OCI-LY3 (cell line): Measurements from ENCODE around the gene FLNB.

Source experiments
- H2AFZ ChIP-seq: fragments of 200-600, 300-600 bp; shearing (Covaris generic); 2 replicates; pipeline ENCODE4 v1.6.0; 2014; ENCODE audit warnings: antibody characterized with exemption, low read depth, low read length
- H3K27ac ChIP-seq: fragments of 200-600, 300-600 bp; sonication (generic); 2 replicates; pipeline ENCODE4 v1.5.1; 2014; ENCODE audit warnings: mild to moderate bottlenecking, low read length, moderate library complexity, mixed read lengths
- H3K27me3 ChIP-seq: fragments of 200-600, 300-600 bp; sonication (generic); 2 replicates; pipeline ENCODE4 v1.6.1; 2014; ENCODE audit warnings: low read depth, low read length, mixed read lengths
- H3K36me3 ChIP-seq: fragments of 200-600, 300-600 bp; sonication (generic); replicated peaks from 2 replicates; pipeline ENCODE3; 2014; ENCODE audit warnings: low read depth, low read length, mixed read lengths
- H3K4me1 ChIP-seq: fragments of 300-600, 200-600 bp; sonication (generic); 2 replicates; pipeline ENCODE4 v1.6.1; 2014; ENCODE audit warnings: low read length, mixed read lengths
- H3K4me2 ChIP-seq: fragments of 200-600, 300-600 bp; sonication (generic); 2 replicates; pipeline ENCODE4 v1.6.1; 2014; ENCODE audit warnings: low read length, mixed read lengths
- H3K4me3 ChIP-seq: fragments of 300-600, 200-600 bp; sonication (generic); 2 replicates; pipeline ENCODE4 v1.5.1; 2014; ENCODE audit warnings: antibody characterized with exemption, mild to moderate bottlenecking, low read length, moderate library complexity
- H3K79me2 ChIP-seq: fragments of 300-600, 200-600 bp; shearing (Covaris generic); 2 replicates; pipeline ENCODE4 v1.6.1; 2014; ENCODE audit warnings: mild to moderate bottlenecking, low read length, mixed read lengths
- H3K9ac ChIP-seq: fragments of 300-600, 200-600 bp; shearing (Covaris generic); 2 replicates; pipeline ENCODE4 v1.6.0; 2014; ENCODE audit warnings: mild to moderate bottlenecking, low read length, moderate library complexity
- H3K9me3 ChIP-seq: fragments of 200-600, 300-600 bp; shearing (Covaris generic); 2 replicates; pipeline ENCODE4 v1.6.1; 2014; ENCODE audit warnings: low read length, mixed read lengths; ENCODE audit not compliant: insufficient read depth
- H4K20me1 ChIP-seq: fragments of 200-600, 300-600 bp; sonication (generic); 2 replicates; pipeline ENCODE4 v1.6.1; 2016; ENCODE audit warnings: low read length, mixed read lengths; ENCODE audit not compliant: insufficient read depth
- EZH2phosphoT487 ChIP-seq: fragments of 200-600 bp; shearing (Covaris generic); IDR thresholded peaks from 2 replicates; pipeline ENCODE4 v1.6.1; 2018; ENCODE audit warnings: antibody characterized with exemption, mixed run types, low read depth
- TF ChIP-seq, protein P1 (sequence below): fragments of 200-600, 300-600 bp; sonication (generic); IDR thresholded peaks from 2 replicates; pipeline ENCODE4 v1.5.1; 2014; ENCODE audit warnings: antibody characterized with exemption, low read length, low read depth

Gene FLNB

DNA sequence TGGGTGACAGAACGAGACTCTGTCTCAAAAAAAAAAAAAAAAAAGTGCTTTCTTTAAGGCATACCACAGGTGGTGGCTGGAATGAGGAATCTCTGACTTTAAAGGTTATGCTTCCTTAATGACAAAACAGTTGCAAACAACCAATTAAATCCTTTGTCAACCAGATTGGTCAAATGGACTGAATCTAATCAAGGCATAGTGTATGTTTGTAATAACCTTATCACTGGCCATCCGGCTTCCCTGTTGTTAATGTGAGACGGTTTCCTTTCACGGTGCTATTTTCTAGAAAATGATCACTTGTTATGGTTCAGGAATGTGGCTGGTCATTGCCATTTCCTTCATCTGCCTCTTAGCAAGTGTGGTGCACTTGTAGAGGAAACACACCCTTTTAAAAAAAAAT lies 75.9 kb downstream of the FLNB start:
- Histone ChIP-seq H3K4me2 (no peak overlapping the region), H3K36me3 (peaks cover 5% of the 10 kb centered on the region), H3K4me3 (no peak overlapping the region)

DNA sequence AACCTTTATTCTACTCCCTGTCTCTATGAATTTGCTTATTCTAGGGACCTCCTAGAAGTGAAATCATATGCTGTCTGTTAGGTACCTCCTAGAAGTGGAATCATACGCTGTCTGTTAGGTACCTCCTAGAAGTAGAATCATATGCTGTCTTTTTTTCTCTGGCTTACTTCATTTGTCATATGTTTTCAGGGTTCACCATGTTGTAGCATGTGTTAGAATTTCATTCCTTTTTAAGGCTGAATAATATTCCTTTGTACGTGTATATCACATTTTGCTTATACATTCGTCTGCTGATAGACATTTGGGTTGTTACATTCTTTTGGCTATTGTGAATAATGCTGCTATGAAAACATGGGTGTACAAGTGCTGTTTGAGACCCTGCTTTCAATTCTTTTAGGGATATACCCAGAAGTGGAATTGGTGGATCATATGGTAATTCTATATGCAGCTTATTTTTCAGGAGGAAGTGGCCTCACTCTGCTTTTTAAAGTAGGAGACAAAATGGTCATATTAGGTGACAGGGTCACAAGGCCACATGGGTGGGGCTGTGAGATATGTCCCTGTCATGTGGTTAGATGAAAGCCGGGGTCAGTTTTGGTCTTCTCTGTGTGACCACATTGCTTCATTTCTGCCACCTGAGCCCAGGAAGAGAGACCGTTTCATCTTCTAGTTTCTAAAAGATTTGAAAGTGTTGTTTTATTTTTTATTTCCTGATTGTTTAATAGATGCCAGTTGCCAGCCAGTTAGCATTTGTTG lies 76.7 kb downstream of the FLNB start:
- Histone ChIP-seq H4K20me1 (no peaks in the 10 kb centered on the region), H3K4me3 (no peak overlapping the region), H3K79me2 (no peaks in the 10 kb centered on the region), H3K4me1 (no peaks in the 10 kb centered on the region), H3K27ac (no peak overlapping the region), H3K4me2 (no peak overlapping the region), H3K9me3 (no peaks in the 10 kb centered on the region), H3K27me3 (no peaks in the 10 kb centered on the region), H2AFZ (no peak overlapping the region), H3K9ac (no peak overlapping the region), H3K36me3 (peaks cover 2% of the 10 kb centered on the region)
- TF ChIP-seq EZH2phosphoT487: no peak
- TF ChIP-seq, protein P1, sequence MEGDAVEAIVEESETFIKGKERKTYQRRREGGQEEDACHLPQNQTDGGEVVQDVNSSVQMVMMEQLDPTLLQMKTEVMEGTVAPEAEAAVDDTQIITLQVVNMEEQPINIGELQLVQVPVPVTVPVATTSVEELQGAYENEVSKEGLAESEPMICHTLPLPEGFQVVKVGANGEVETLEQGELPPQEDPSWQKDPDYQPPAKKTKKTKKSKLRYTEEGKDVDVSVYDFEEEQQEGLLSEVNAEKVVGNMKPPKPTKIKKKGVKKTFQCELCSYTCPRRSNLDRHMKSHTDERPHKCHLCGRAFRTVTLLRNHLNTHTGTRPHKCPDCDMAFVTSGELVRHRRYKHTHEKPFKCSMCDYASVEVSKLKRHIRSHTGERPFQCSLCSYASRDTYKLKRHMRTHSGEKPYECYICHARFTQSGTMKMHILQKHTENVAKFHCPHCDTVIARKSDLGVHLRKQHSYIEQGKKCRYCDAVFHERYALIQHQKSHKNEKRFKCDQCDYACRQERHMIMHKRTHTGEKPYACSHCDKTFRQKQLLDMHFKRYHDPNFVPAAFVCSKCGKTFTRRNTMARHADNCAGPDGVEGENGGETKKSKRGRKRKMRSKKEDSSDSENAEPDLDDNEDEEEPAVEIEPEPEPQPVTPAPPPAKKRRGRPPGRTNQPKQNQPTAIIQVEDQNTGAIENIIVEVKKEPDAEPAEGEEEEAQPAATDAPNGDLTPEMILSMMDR: no peak

More for the DNA sequence above, 75.9 kb downstream of the FLNB start:
- Histone ChIP-seq H3K4me1 (no peaks in the 10 kb centered on the region), H3K9me3 (no peaks in the 10 kb centered on the region), H3K27ac (no peak overlapping the region), H3K9ac (no peak overlapping the region), H3K27me3 (no peaks in the 10 kb centered on the region), H3K79me2 (no peaks in the 10 kb centered on the region), H4K20me1 (no peaks in the 10 kb centered on the region), H2AFZ (no peak overlapping the region)
- TF ChIP-seq, protein P1: no peak
- TF ChIP-seq EZH2phosphoT487: no peak

DNA sequence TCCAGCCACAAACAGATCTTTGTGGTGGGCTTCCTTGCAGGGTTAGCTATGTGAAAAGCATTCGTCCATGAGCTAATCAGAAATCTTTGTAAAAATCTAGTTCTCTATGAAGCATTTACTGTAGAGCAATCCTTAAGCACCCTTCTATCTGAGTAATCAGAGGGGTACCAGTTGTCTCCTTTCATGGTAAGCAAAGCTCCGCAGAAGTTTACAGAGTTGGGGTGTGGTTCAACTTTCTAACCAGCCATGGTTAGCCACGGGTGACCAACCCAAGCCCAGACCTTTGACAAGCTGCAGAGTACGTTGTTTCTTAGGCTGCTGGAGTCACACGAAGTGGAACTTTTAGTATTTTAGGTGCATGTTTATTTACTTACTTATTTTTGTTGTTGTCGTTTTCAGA lies 77.4 kb downstream of the FLNB start:
- H3K4me3 ChIP-seq: no peak overlapping the region
- H3K4me2 ChIP-seq: no peak overlapping the region
- no peaks in the 10 kb centered on the region for H3K9me3 ChIP-seq
- H3K79me2 ChIP-seq: no peaks in the 10 kb centered on the region
- H3K27me3 ChIP-seq: no peaks in the 10 kb centered on the region
- H2AFZ ChIP-seq: no peak overlapping the region
- no peak overlapping the region for H3K27ac ChIP-seq
- TF ChIP-seq, protein P1: no peak
- no peak for TF ChIP-seq EZH2phosphoT487
- H3K36me3 ChIP-seq: no peaks in the 10 kb centered on the region
- H3K9ac ChIP-seq: no peak overlapping the region
- H3K4me1 ChIP-seq: no peaks in the 10 kb centered on the region
- no peaks in the 10 kb centered on the region for H4K20me1 ChIP-seq

DNA sequence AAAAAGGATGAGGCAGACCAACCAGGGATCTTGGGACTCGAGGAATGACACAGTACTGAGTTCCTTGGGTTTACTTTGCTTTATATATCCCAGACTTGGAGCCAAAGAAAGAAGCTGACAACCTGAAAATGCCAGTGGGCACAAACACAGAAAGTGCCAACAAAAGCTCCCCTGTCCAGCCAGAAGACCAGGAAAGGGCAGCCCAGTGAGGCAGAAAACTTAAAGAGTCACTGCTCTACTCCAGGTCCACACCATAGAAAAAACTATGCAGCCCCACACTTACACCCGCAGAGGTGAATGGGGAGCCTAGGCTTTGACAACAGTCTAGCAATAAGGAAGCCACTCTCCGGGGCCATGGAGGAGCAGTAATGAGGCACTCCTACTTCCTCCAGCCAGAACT lies 80.3 kb downstream of the FLNB start:
- no peak overlapping the region for H2AFZ ChIP-seq
- H3K36me3 ChIP-seq: no peaks in the 10 kb centered on the region
- TF ChIP-seq EZH2phosphoT487: no peak
- TF ChIP-seq, protein P1: no peak
- no peaks in the 10 kb centered on the region for H4K20me1 ChIP-seq
- H3K4me2 ChIP-seq: no peak overlapping the region
- H3K27me3 ChIP-seq: no peaks in the 10 kb centered on the region
- no peak overlapping the region for H3K4me3 ChIP-seq
- H3K4me1 ChIP-seq: no peaks in the 10 kb centered on the region
- H3K9ac ChIP-seq: no peak overlapping the region
- no peaks in the 10 kb centered on the region for H3K9me3 ChIP-seq
- H3K27ac ChIP-seq: no peak overlapping the region
- H3K79me2 ChIP-seq: no peaks in the 10 kb centered on the region
